BLaER1 (cell line): ENCODE results near the gene ABCA8.

Experiments
- H3K27ac ChIP-seq: shearing (Covaris generic); formaldehyde crosslinking; 2 replicates; pipeline ENCODE4 v1.8.1; 2022
- H3K27me3 ChIP-seq: shearing (Covaris generic); formaldehyde crosslinking; 2 replicates; pipeline ENCODE4 v1.8.1; 2022
- H3K36me3 ChIP-seq: shearing (Covaris generic); formaldehyde crosslinking; 2 replicates; pipeline ENCODE4 v1.8.1; 2022
- H3K4me1 ChIP-seq: shearing (Covaris generic); formaldehyde crosslinking; 2 replicates; pipeline ENCODE4 v1.8.1; 2022
- H3K4me2 ChIP-seq: shearing (Covaris generic); formaldehyde crosslinking; 2 replicates; pipeline ENCODE4 v1.8.1; 2022
- H3K4me3 ChIP-seq: shearing (Covaris generic); formaldehyde crosslinking; 2 replicates; pipeline ENCODE4 v1.8.1; 2022
- H3K9ac ChIP-seq: shearing (Covaris generic); formaldehyde crosslinking; 2 replicates; pipeline ENCODE4 v1.8.1; 2022
- H3K9me3 ChIP-seq: shearing (Covaris generic); formaldehyde crosslinking; 2 replicates; pipeline ENCODE4 v1.8.1; 2022
- H4K20me1 ChIP-seq: shearing (Covaris generic); formaldehyde crosslinking; 2 replicates; pipeline ENCODE4 v1.8.1; 2022
- Cebpa-rat ChIP-seq: shearing (Covaris generic); IDR thresholded peaks from 2 replicates; pipeline ENCODE4 v1.8.1; 2022

The ABCA8 gene

GRCh38 chr17:68943123-68943811, 11.9 kb downstream of the ABCA8 start:
- no peak for TF ChIP-seq Cebpa-rat
- Histone ChIP-seq H3K27me3 (no peaks in the 10 kb centered on the region), H3K36me3 (no peaks in the 10 kb centered on the region), H4K20me1 (no peaks in the 10 kb centered on the region), H3K4me2 (no peak overlapping the region), H3K9ac (no peak overlapping the region), H3K4me1 (no peaks in the 10 kb centered on the region), H3K9me3 (no peaks in the 10 kb centered on the region), H3K4me3 (no peak overlapping the region), H3K27ac (no peak overlapping the region)

- Histone ChIP-seq H3K36me3 (no peaks in the 10 kb centered on the region), H3K9me3 (no peaks in the 10 kb centered on the region), H3K27me3 (no peaks in the 10 kb centered on the region), H4K20me1 (no peaks in the 10 kb centered on the region), H3K4me2 (no peak overlapping the region), H3K9ac (no peak overlapping the region), H3K27ac (no peak overlapping the region), H3K4me1 (no peaks in the 10 kb centered on the region), H3K4me3 (no peak overlapping the region)
- no peak for TF ChIP-seq Cebpa-rat
These were observed 12.8 kb downstream of the ABCA8 start for GRCh38 chr17:68942389-68942788.

DNA sequence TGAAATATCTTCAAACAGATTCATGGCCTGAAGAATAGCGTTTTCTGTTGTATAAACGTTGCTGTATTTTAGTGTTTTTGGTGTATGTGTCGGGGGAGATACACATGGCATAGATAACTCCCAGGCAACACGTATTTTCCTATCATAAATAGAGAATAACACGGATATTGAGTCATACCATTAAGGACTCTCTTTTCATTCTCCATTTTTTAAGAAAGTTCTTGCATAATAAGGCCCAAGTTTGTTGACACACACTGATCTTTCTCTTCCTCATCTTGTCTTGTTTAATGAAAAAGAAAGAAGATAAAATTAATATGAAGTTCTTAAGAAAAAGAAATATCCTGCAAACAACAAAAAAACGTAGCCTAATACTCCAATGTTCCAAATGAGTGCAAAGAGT, 13.4 kb downstream of the ABCA8 start:
- Histone ChIP-seq H3K4me1 (no peaks in the 10 kb centered on the region), H3K9ac (no peak overlapping the region), H4K20me1 (no peaks in the 10 kb centered on the region), H3K9me3 (no peaks in the 10 kb centered on the region), H3K4me3 (no peak overlapping the region), H3K4me2 (no peak overlapping the region), H3K36me3 (no peaks in the 10 kb centered on the region), H3K27me3 (no peaks in the 10 kb centered on the region), H3K27ac (no peak overlapping the region)
- TF ChIP-seq Cebpa-rat: no peak

DNA sequence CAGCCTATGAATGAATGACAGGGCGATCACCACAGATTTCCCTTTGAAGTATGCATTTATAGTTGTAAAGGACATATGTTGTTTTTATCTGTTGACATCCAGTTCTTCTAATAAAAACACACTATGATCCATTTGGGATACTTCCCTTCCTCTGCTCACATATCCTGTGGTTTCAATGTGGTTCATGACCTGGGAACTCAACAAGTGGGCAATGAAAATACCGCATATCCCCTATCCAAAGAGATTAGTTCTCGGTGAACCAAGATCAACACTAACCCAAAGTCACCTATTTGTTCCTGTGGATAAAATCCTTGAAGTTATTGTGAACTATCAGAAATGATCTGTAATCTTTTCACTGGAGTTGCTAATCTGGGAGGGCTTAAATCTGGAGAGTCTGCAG, 16.0 kb downstream of the ABCA8 start:
- H3K27ac ChIP-seq: no peak overlapping the region
- no peaks in the 10 kb centered on the region for H3K9me3 ChIP-seq
- H3K4me3 ChIP-seq: no peak overlapping the region
- no peaks in the 10 kb centered on the region for H3K36me3 ChIP-seq
- H3K27me3 ChIP-seq: no peaks in the 10 kb centered on the region
- TF ChIP-seq Cebpa-rat: no peak
- H4K20me1 ChIP-seq: no peaks in the 10 kb centered on the region
- no peak overlapping the region for H3K9ac ChIP-seq
- H3K4me1 ChIP-seq: no peaks in the 10 kb centered on the region
- no peak overlapping the region for H3K4me2 ChIP-seq

GRCh38 chr17:68937890-68938514, 17.2 kb downstream of the ABCA8 start:
- TF ChIP-seq Cebpa-rat: no peak
- H3K4me2 ChIP-seq: no peak overlapping the region
- no peak overlapping the region for H3K4me3 ChIP-seq
- H3K9me3 ChIP-seq: no peaks in the 10 kb centered on the region
- H4K20me1 ChIP-seq: no peaks in the 10 kb centered on the region
- H3K27ac ChIP-seq: no peak overlapping the region
- no peaks in the 10 kb centered on the region for H3K4me1 ChIP-seq
- H3K36me3 ChIP-seq: no peaks in the 10 kb centered on the region
- H3K9ac ChIP-seq: no peak overlapping the region
- H3K27me3 ChIP-seq: no peaks in the 10 kb centered on the region

GRCh38 chr17:68927516-68927915, 27.7 kb downstream of the ABCA8 start:
- H3K27me3 ChIP-seq: no peaks in the 10 kb centered on the region

GRCh38 chr17:68924793-68925720, 30.1 kb downstream of the ABCA8 start:
- H3K27ac ChIP-seq: no peak overlapping the region
- no peak overlapping the region for H3K4me2 ChIP-seq
- no peaks in the 10 kb centered on the region for H4K20me1 ChIP-seq
- H3K4me1 ChIP-seq: no peaks in the 10 kb centered on the region
- TF ChIP-seq Cebpa-rat: no peak
- no peaks in the 10 kb centered on the region for H3K9me3 ChIP-seq
- no peaks in the 10 kb centered on the region for H3K36me3 ChIP-seq
- no peaks in the 10 kb centered on the region for H3K27me3 ChIP-seq
- H3K4me3 ChIP-seq: no peak overlapping the region
- H3K9ac ChIP-seq: no peak overlapping the region

More at GRCh38 chr17:68927516-68927915, 27.7 kb downstream of the ABCA8 start:
- Histone ChIP-seq H4K20me1 (no peaks in the 10 kb centered on the region), H3K36me3 (no peaks in the 10 kb centered on the region), H3K9me3 (no peaks in the 10 kb centered on the region), H3K4me3 (no peak overlapping the region), H3K4me1 (no peaks in the 10 kb centered on the region), H3K9ac (no peak overlapping the region), H3K4me2 (no peak overlapping the region), H3K27ac (no peak overlapping the region)
- no peak for TF ChIP-seq Cebpa-rat

GRCh38 chr17:68910789-68911431, 44.3 kb downstream of the ABCA8 start:
- Histone ChIP-seq H3K9me3 (no peaks in the 10 kb centered on the region), H3K4me3 (no peak overlapping the region), H3K27ac (no peak overlapping the region), H3K4me2 (no peak overlapping the region), H3K27me3 (no peaks in the 10 kb centered on the region), H3K9ac (no peak overlapping the region), H3K36me3 (no peaks in the 10 kb centered on the region), H4K20me1 (no peaks in the 10 kb centered on the region), H3K4me1 (no peaks in the 10 kb centered on the region)
- TF ChIP-seq Cebpa-rat: no peak

DNA sequence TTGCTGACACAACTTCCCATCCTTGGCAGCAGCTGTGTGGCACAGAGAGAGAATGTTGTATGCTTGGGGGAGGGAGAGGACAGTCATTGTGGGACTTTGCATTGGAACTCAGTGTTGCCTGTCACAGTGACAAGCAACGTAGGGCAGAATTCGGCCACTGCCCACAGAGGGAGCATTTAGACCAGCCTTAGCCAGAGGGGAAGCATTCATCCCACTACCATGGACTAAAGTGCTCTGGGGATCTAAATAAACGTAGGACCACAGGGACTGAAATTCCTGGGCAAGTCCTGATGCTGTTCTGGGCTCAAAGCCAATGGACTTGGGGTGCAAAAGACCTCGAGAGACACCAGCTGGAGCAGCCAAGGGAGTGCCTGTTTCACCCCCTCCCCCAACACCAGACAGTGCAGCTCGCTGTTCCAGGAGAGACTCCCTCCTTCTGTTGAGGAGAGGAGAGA, 44.9 kb downstream of the ABCA8 start:
- no peaks in the 10 kb centered on the region for H3K36me3 ChIP-seq
- no peak overlapping the region for H3K27ac ChIP-seq
- H3K4me2 ChIP-seq: no peak overlapping the region
- H3K9me3 ChIP-seq: no peaks in the 10 kb centered on the region
- H3K27me3 ChIP-seq: no peaks in the 10 kb centered on the region
- H4K20me1 ChIP-seq: no peaks in the 10 kb centered on the region
- no peak overlapping the region for H3K9ac ChIP-seq
- no peak overlapping the region for H3K4me3 ChIP-seq
- H3K4me1 ChIP-seq: no peaks in the 10 kb centered on the region
- no peak for TF ChIP-seq Cebpa-rat
